Loucy (cell line): ENCODE results near the gene KCNJ5.

Experiments used
- CTCF ChIP-seq: fragments of 200-600 bp; sonication (generic); conservative IDR thresholded peaks from 2 replicates; pipeline ENCODE4 v1.5.1; 2014; ENCODE audit warnings: mild to moderate bottlenecking, antibody characterized with exemption, low read length
- EZH2phosphoT487 ChIP-seq: fragments of 200-600 bp; IDR thresholded peaks from 2 replicates; pipeline ENCODE4 v1.6.1; 2018; ENCODE audit warnings: antibody characterized with exemption, mild to moderate bottlenecking, moderate library complexity, borderline replicate concordance

- TF ChIP-seq CTCF: no peak
- TF ChIP-seq EZH2phosphoT487: no peak
These were observed 72.7 kb downstream of the KCNJ5 start for GRCh38 chr11:128963744-128964325.
